ENCODE data around the gene SYNGR3.

Gene SYNGR3

GRCh38 chr16:1991135-1991551 lies 1.4 kb downstream of the SYNGR3 start:
- peaks cover 21% of the 10 kb centered on the region for H3K27me3 ChIP-seq (replicated peaks)
- H3K27ac ChIP-seq = no peak overlapping the region
- H3K4me3 ChIP-seq (ENCODE audit: low read depth, low read length) = no peak overlapping the region
- DNase-seq = no peak
- in situ Hi-C loops (cut with HindIII; ENCODE audit: low pct_ligation_motif_present, low sequenced_read_pairs) = no loop called here
- H3K36me3 ChIP-seq (replicated peaks) = peaks cover 8% of the 10 kb centered on the region
- TF ChIP-seq, protein P1, sequence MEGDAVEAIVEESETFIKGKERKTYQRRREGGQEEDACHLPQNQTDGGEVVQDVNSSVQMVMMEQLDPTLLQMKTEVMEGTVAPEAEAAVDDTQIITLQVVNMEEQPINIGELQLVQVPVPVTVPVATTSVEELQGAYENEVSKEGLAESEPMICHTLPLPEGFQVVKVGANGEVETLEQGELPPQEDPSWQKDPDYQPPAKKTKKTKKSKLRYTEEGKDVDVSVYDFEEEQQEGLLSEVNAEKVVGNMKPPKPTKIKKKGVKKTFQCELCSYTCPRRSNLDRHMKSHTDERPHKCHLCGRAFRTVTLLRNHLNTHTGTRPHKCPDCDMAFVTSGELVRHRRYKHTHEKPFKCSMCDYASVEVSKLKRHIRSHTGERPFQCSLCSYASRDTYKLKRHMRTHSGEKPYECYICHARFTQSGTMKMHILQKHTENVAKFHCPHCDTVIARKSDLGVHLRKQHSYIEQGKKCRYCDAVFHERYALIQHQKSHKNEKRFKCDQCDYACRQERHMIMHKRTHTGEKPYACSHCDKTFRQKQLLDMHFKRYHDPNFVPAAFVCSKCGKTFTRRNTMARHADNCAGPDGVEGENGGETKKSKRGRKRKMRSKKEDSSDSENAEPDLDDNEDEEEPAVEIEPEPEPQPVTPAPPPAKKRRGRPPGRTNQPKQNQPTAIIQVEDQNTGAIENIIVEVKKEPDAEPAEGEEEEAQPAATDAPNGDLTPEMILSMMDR (IDR thresholded peaks at IDR 0.05; ENCODE audit: low read depth, low read length, missing control alignments) = no peak

- TF ChIP-seq, protein P1 (IDR thresholded peaks at IDR 0.05; ENCODE audit: low read depth, low read length, missing control alignments) = no peak
- DNase-seq = no peak
- Histone ChIP-seq H3K27me3 (replicated peaks) (peaks cover 21% of the 10 kb centered on the region), H3K36me3 (replicated peaks) (peaks cover 7% of the 10 kb centered on the region), H3K27ac (no peak overlapping the region), H3K4me3 (ENCODE audit: low read depth, low read length) (no peak overlapping the region)
- in situ Hi-C loops (cut with HindIII; ENCODE audit: low pct_ligation_motif_present, low sequenced_read_pairs) = no loop called here
Measured at GRCh38 chr16:1991588-1991947, 1.8 kb downstream of the SYNGR3 start.

GRCh38 chr16:1991948-1992703 lies 2.4 kb downstream of the SYNGR3 start:
- TF ChIP-seq, protein P1 (IDR thresholded peaks at IDR 0.05; ENCODE audit: low read depth, low read length, missing control alignments) = no peak
- Histone ChIP-seq H3K27ac (no peak overlapping the region), H3K36me3 (replicated peaks) (peaks cover 8% of the 10 kb centered on the region), H3K27me3 (replicated peaks) (peaks cover 21% of the 10 kb centered on the region), H3K4me3 (ENCODE audit: low read depth, low read length) (peak overlapping the region; percentile 35)
- DNase-seq = peak; percentile 94
- in situ Hi-C loops (cut with HindIII; ENCODE audit: low pct_ligation_motif_present, low sequenced_read_pairs) = no loop called here

DNA sequence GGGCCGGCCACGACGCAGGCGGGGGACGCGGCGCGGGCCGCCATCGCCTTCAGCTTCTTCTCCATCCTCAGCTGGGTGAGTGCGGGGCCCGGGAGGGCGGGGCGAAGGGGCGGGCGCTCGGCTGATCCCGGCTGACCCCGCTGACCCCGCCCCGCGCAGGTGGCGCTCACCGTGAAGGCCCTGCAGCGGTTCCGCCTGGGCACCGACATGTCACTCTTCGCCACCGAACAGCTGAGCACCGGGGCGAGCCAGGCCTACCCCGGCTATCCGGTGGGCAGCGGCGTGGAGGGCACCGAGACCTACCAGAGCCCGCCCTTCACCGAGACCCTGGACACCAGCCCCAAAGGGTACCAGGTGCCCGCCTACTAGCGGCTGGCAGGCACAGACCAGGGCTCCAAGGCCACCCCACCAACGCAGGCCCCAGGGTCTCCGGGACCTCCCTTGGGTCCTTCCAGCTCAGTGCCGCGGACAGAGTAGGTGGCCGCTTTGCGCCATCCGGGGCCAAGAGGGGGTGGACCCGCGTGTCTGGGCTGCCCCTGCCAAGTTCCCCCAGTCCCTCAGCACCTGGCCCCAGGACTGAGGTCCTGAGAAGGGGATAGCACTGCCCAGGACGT lies 3.0 kb downstream of the SYNGR3 start:
- DNase-seq = no peak
- in situ Hi-C loops (cut with HindIII; ENCODE audit: low pct_ligation_motif_present, low sequenced_read_pairs) = no loop called here
- H3K4me3 ChIP-seq (ENCODE audit: low read depth, low read length) = no peak overlapping the region
- peaks cover 21% of the 10 kb centered on the region for H3K27me3 ChIP-seq (replicated peaks)
- TF ChIP-seq, protein P1 (IDR thresholded peaks at IDR 0.05; ENCODE audit: low read depth, low read length, missing control alignments) = no peak
- H3K27ac ChIP-seq = no peak overlapping the region
- H3K36me3 ChIP-seq (replicated peaks) = peaks cover 13% of the 10 kb centered on the region

GRCh38 chr16:1993731-1994131 lies 4.0 kb downstream of the SYNGR3 start:
- Histone ChIP-seq H3K27me3 (replicated peaks) (peaks cover 20% of the 10 kb centered on the region), H3K36me3 (replicated peaks) (peaks cover 22% of the 10 kb centered on the region), H3K4me3 (ENCODE audit: low read depth, low read length) (no peak overlapping the region), H3K27ac (no peak overlapping the region)
- TF ChIP-seq, protein P1 (IDR thresholded peaks at IDR 0.05; ENCODE audit: low read depth, low read length, missing control alignments) = no peak
- no peak for DNase-seq
- in situ Hi-C loops (cut with HindIII; ENCODE audit: low pct_ligation_motif_present, low sequenced_read_pairs) = no loop called here
